Dendritic cell treated with granulocyte-macrophage colony-stimulating factor and Interleukin-4, amounts not matched to agents 40 ng/mL and 50 ng/mL, for 4 days (primary cell): ENCODE measurements around the gene KCNAB2.
"Not testable (repeated sequence)": the region's sequence is repeated elsewhere in the genome, so short reads cannot be mapped to it uniquely, and the experiment has no call there.

ENCODE experiments used
- H3K27ac Mint-ChIP-seq: one replicate; pipeline ENCODE4 v1.8.0; 2022; ENCODE audit warnings: mild to moderate bottlenecking, mixed read lengths
- H3K27me3 Mint-ChIP-seq: one replicate; pipeline ENCODE4 v1.8.0; 2022; ENCODE audit warnings: mild to moderate bottlenecking, mixed read lengths
- H3K36me3 Mint-ChIP-seq: one replicate; pipeline ENCODE4 v1.8.0; 2022; ENCODE audit warnings: low read depth, mixed read lengths
- H3K4me1 Mint-ChIP-seq: one replicate; pipeline ENCODE4 v1.8.0; 2022; ENCODE audit warnings: low read depth, mixed read lengths
- H3K4me3 Mint-ChIP-seq: one replicate; pipeline ENCODE4 v1.8.0; 2022; ENCODE audit warnings: mild to moderate bottlenecking, moderate library complexity, mixed read lengths
- H3K9me3 Mint-ChIP-seq: one replicate; pipeline ENCODE4 v1.8.0; 2022; ENCODE audit warnings: mixed read lengths
- intact Hi-C: fragments of 100-400 bp; cut with micrococcal nuclease; formaldehyde crosslinking; loops from one replicate; pipeline ENCODE4 v1.15.0; 2022

The KCNAB2 gene

GRCh38 chr1:6063532-6064053 lies 17.9 kb downstream of the KCNAB2 start:
- intact Hi-C loops, H3K9me3 Mint-ChIP-seq, H3K4me3 Mint-ChIP-seq, H3K27me3 Mint-ChIP-seq: not testable (repeated sequence)
- H3K36me3 Mint-ChIP-seq, result peaks cover 80% of the 10 kb centered on the region
- peak overlapping the region; percentile 68 for H3K27ac Mint-ChIP-seq
- peaks cover 50% of the 10 kb centered on the region for H3K4me1 Mint-ChIP-seq

GRCh38 chr1:6065093-6065858 lies 19.6 kb downstream of the KCNAB2 start:
- no peak overlapping the region for H3K27ac Mint-ChIP-seq
- H3K4me3 Mint-ChIP-seq, result no peak overlapping the region
- intact Hi-C loops, result no loop called here
- H3K27me3 Mint-ChIP-seq, result no peaks in the 10 kb centered on the region
- peaks cover 8% of the 10 kb centered on the region for H3K9me3 Mint-ChIP-seq
- peaks cover 79% of the 10 kb centered on the region for H3K36me3 Mint-ChIP-seq
- H3K4me1 Mint-ChIP-seq, result peaks cover 43% of the 10 kb centered on the region

- intact Hi-C loops, result no loop called here
- Mint-ChIP-seq H3K9me3 (peaks cover 8% of the 10 kb centered on the region), H3K4me1 (peaks cover 36% of the 10 kb centered on the region), H3K27me3 (no peaks in the 10 kb centered on the region), H3K27ac (no peak overlapping the region), H3K4me3 (no peak overlapping the region), H3K36me3 (peaks cover 80% of the 10 kb centered on the region)
Observed at GRCh38 chr1:6066680-6067079, 21.0 kb downstream of the KCNAB2 start.

GRCh38 chr1:6068073-6068472 lies 22.4 kb downstream of the KCNAB2 start:
- peaks cover 29% of the 10 kb centered on the region for H3K4me1 Mint-ChIP-seq
- H3K27me3 Mint-ChIP-seq, result no peaks in the 10 kb centered on the region
- H3K27ac Mint-ChIP-seq, result no peak overlapping the region
- no peak overlapping the region for H3K4me3 Mint-ChIP-seq
- intact Hi-C loops, result no loop called here
- H3K9me3 Mint-ChIP-seq, result peaks cover 8% of the 10 kb centered on the region
- peaks cover 94% of the 10 kb centered on the region for H3K36me3 Mint-ChIP-seq

GRCh38 chr1:6068932-6069331 lies 23.2 kb downstream of the KCNAB2 start:
- intact Hi-C loops, result no loop called here
- Mint-ChIP-seq H3K27ac (no peak overlapping the region), H3K27me3 (no peaks in the 10 kb centered on the region), H3K4me1 (peaks cover 21% of the 10 kb centered on the region), H3K36me3 (peaks cover 97% of the 10 kb centered on the region), H3K4me3 (no peak overlapping the region), H3K9me3 (peaks cover 3% of the 10 kb centered on the region)

GRCh38 chr1:6069573-6069972 lies 23.9 kb downstream of the KCNAB2 start:
- H3K9me3 Mint-ChIP-seq, result no peaks in the 10 kb centered on the region
- intact Hi-C loops, result no loop called here
- peaks cover 98% of the 10 kb centered on the region for H3K36me3 Mint-ChIP-seq
- peaks cover 17% of the 10 kb centered on the region for H3K4me1 Mint-ChIP-seq
- no peak overlapping the region for H3K4me3 Mint-ChIP-seq
- no peaks in the 10 kb centered on the region for H3K27me3 Mint-ChIP-seq
- H3K27ac Mint-ChIP-seq, result peak overlapping the region; percentile 6

- Mint-ChIP-seq H3K4me1 (peaks cover 17% of the 10 kb centered on the region), H3K9me3 (no peaks in the 10 kb centered on the region), H3K27me3 (no peaks in the 10 kb centered on the region), H3K4me3 (no peak overlapping the region), H3K27ac (no peak overlapping the region), H3K36me3 (peaks cover 98% of the 10 kb centered on the region)
- intact Hi-C loops, result no loop called here
Observed at GRCh38 chr1:6070450-6070974, 24.8 kb downstream of the KCNAB2 start.

GRCh38 chr1:6071219-6071618 lies 25.5 kb downstream of the KCNAB2 start:
- H3K4me3 Mint-ChIP-seq, result no peak overlapping the region
- intact Hi-C loops, result no loop called here
- no peaks in the 10 kb centered on the region for H3K27me3 Mint-ChIP-seq
- H3K4me1 Mint-ChIP-seq, result peaks cover 17% of the 10 kb centered on the region
- H3K27ac Mint-ChIP-seq, result no peak overlapping the region
- peaks cover 98% of the 10 kb centered on the region for H3K36me3 Mint-ChIP-seq
- H3K9me3 Mint-ChIP-seq, result no peaks in the 10 kb centered on the region

- intact Hi-C loops, result no loop called here
- peaks cover 98% of the 10 kb centered on the region for H3K36me3 Mint-ChIP-seq
- no peak overlapping the region for H3K4me3 Mint-ChIP-seq
- H3K4me1 Mint-ChIP-seq, result peaks cover 10% of the 10 kb centered on the region
- no peaks in the 10 kb centered on the region for H3K9me3 Mint-ChIP-seq
- no peak overlapping the region for H3K27ac Mint-ChIP-seq
- H3K27me3 Mint-ChIP-seq, result no peaks in the 10 kb centered on the region
Observed at GRCh38 chr1:6072774-6073479, 27.2 kb downstream of the KCNAB2 start.

GRCh38 chr1:6073480-6074053 lies 27.9 kb downstream of the KCNAB2 start:
- H3K27ac Mint-ChIP-seq, result no peak overlapping the region
- peaks cover 98% of the 10 kb centered on the region for H3K36me3 Mint-ChIP-seq
- peaks cover 10% of the 10 kb centered on the region for H3K4me1 Mint-ChIP-seq
- no peaks in the 10 kb centered on the region for H3K27me3 Mint-ChIP-seq
- H3K4me3 Mint-ChIP-seq, result no peak overlapping the region
- intact Hi-C loops, result no loop called here
- H3K9me3 Mint-ChIP-seq, result no peaks in the 10 kb centered on the region

GRCh38 chr1:6074192-6074901 lies 28.7 kb downstream of the KCNAB2 start:
- H3K4me1 Mint-ChIP-seq, result peaks cover 5% of the 10 kb centered on the region
- H3K36me3 Mint-ChIP-seq, result peaks cover 98% of the 10 kb centered on the region
- no peaks in the 10 kb centered on the region for H3K27me3 Mint-ChIP-seq
- no peak overlapping the region for H3K27ac Mint-ChIP-seq
- intact Hi-C loops, result no loop called here
- H3K4me3 Mint-ChIP-seq, result no peak overlapping the region
- H3K9me3 Mint-ChIP-seq, result no peaks in the 10 kb centered on the region

- H3K36me3 Mint-ChIP-seq, result peaks cover 100% of the 10 kb centered on the region
- H3K4me1 Mint-ChIP-seq, result no peaks in the 10 kb centered on the region
- H3K4me3 Mint-ChIP-seq, result no peak overlapping the region
- no peak overlapping the region for H3K27ac Mint-ChIP-seq
- no peaks in the 10 kb centered on the region for H3K9me3 Mint-ChIP-seq
- intact Hi-C loops, result no loop called here
- H3K27me3 Mint-ChIP-seq, result no peaks in the 10 kb centered on the region
Observed at GRCh38 chr1:6075748-6076147, 30.1 kb downstream of the KCNAB2 start.

- intact Hi-C loops, H3K4me1 Mint-ChIP-seq, H3K27me3 Mint-ChIP-seq, H3K9me3 Mint-ChIP-seq, H3K27ac Mint-ChIP-seq, H3K4me3 Mint-ChIP-seq: not testable (repeated sequence)
- H3K36me3 Mint-ChIP-seq, result peaks cover 100% of the 10 kb centered on the region
Observed at GRCh38 chr1:6077061-6077460, 31.4 kb downstream of the KCNAB2 start.
